A549 (cell line): Measurements from ENCODE around the gene RIMBP2. TPM values are rescaled to one million over a fixed set of nuclear protein-coding genes. Genes with fewer than 3 reads are reported as not detected.

Experiments used
- ATAC-seq, 2 experiments: fragments of 200-7000 bp in 1 of 2; fragments of >200 bp in 1 of 2; cut with Nextera tagmentation in 1 of 2; cut with Tn5 transposase in 1 of 2; 3 replicates each; pipeline versions ENCODE4 v1.8.0 to v1.9.1; 2018 to 2020; ENCODE audit warnings: mild to moderate bottlenecking in 1 of 2, moderate library complexity in 1 of 2
- CTCF ChIA-PET: fragments of 300-600 bp; sonication (Branson Sonifier 250); formaldehyde crosslinking; extraction: SDS; loops from one replicate; lab custom pipeline; 2021; ENCODE audit warnings: antibody characterized with exemption, inconsistent platforms; lab: Yijun Ruan, JAX
- POLR2A ChIA-PET: fragments of 350-600 bp; formaldehyde crosslinking; extraction: SDS; loops from one replicate; lab custom pipeline; 2021; ENCODE audit warnings: antibody characterized with exemption, inconsistent platforms; lab: Yijun Ruan, JAX
- DNase-seq, 2 experiments: peaks; one replicate each; pipeline versions ENCODE4 v3.0.0 to v3.0.0-alpha.2; 2011 to 2016; ENCODE audit warnings: low read depth in 1 of 2, low spot score in 1 of 2
- FAIRE-seq: peaks from 2 replicates; lab custom pipeline; 2011; peaks lifted over from hg19 to GRCh38; lab: Jason Lieb, UNC
- H3K27ac ChIP-seq, 2 experiments: fragments of >200 bp; sonication (Bioruptor Twin); formaldehyde crosslinking; 3 replicates each; pipeline ENCODE4 v1.5.1; 2016 to 2017
- H3K4me1 ChIP-seq: fragments of >200 bp; sonication (Bioruptor Twin); formaldehyde crosslinking; 3 replicates; pipeline ENCODE4 v1.6.1; 2016
- H3K4me2 ChIP-seq: fragments of >200 bp; sonication (Bioruptor Twin); formaldehyde crosslinking; 3 replicates; pipeline ENCODE4 v1.6.1; 2016
- H3K4me3 ChIP-seq: fragments of >200 bp; sonication (Bioruptor Twin); formaldehyde crosslinking; 3 replicates; pipeline ENCODE4 v1.5.1; 2016
- H3K9me3 ChIP-seq: fragments of >200 bp; sonication (Bioruptor Twin); formaldehyde crosslinking; 3 replicates; pipeline ENCODE4 v1.6.1; 2016
- CBX2 ChIP-seq: fragments of 200-600 bp; sonication (generic); IDR thresholded peaks from 2 replicates; pipeline ENCODE4 v1.6.1; 2016; ENCODE audit warnings: low read depth, mild to moderate bottlenecking, borderline replicate concordance
- CHD2 ChIP-seq: fragments of 150-350 bp; IDR thresholded peaks from 2 replicates; pipeline ENCODE4 v1.6.1; 2014; ENCODE audit warnings: low read length; ENCODE audit not compliant: partially characterized antibody
- EHMT2 ChIP-seq: fragments of 200-600 bp; sonication (generic); IDR thresholded peaks from 2 replicates; pipeline ENCODE4 v1.6.1; 2016; ENCODE audit warnings: antibody characterized with exemption, low read depth, mild to moderate bottlenecking, moderate library complexity
- ESRRA ChIP-seq: fragments of 150-350 bp; IDR thresholded peaks from 2 replicates; pipeline ENCODE4 v1.6.1; 2014; ENCODE audit warnings: mild to moderate bottlenecking, low read length, borderline replicate concordance
- FOSL2 ChIP-seq, 2 experiments: fragments of 450-650 bp in 1 of 2; fragments of >200 bp in 1 of 2; sonication (Bioruptor Twin) in 1 of 2; formaldehyde crosslinking; IDR thresholded peaks; 2 replicates each; pipeline versions ENCODE4 v1.5.0 to v1.6.1; 2016 to 2020; ENCODE audit warnings: mild to moderate bottlenecking in 1 of 2, moderate library complexity in 1 of 2
- GATA3 ChIP-seq: IDR thresholded peaks from 2 replicates; pipeline ENCODE4 v1.6.1; 2012; ENCODE audit warnings: borderline replicate concordance
- HDAC2 ChIP-seq: fragments of 200-600 bp; sonication (generic); IDR thresholded peaks from 2 replicates; pipeline ENCODE4 v1.6.1; 2016
- HEYL ChIP-seq: fragments of 250-450 bp; sonication (Bioruptor Pico); IDR thresholded peaks from 2 replicates; pipeline ENCODE4 v1.8.0; 2021; ENCODE audit warnings: mild to moderate bottlenecking, moderate library complexity
- HOXA7 ChIP-seq: fragments of 250-450 bp; sonication (Bioruptor Pico); IDR thresholded peaks from 2 replicates; pipeline ENCODE4 v1.5.0; 2020; ENCODE audit warnings: mild to moderate bottlenecking, moderate library complexity
- HOXB13 ChIP-seq: fragments of 250-450 bp; sonication (Bioruptor Pico); IDR thresholded peaks from 2 replicates; pipeline ENCODE4 v1.5.0; 2020; ENCODE audit warnings: low read depth, mild to moderate bottlenecking, moderate library complexity
- JUNB ChIP-seq: fragments of >200 bp; sonication (Bioruptor Twin); formaldehyde crosslinking; IDR thresholded peaks from 2 replicates; pipeline ENCODE4 v1.6.1; 2016
- KDM1A ChIP-seq: fragments of 200-600 bp; sonication (generic); IDR thresholded peaks from 2 replicates; pipeline ENCODE4 v1.6.1; 2016; ENCODE audit warnings: low read depth, mild to moderate bottlenecking
- NPAS2 ChIP-seq: fragments of 250-450 bp; sonication (Bioruptor Pico); IDR thresholded peaks from 2 replicates; pipeline ENCODE4 v1.8.0; 2022; ENCODE audit warnings: mild to moderate bottlenecking, moderate library complexity, borderline replicate concordance
- NR3C1 ChIP-seq: fragments of >200 bp; sonication (Bioruptor Twin); formaldehyde crosslinking; IDR thresholded peaks from 3 replicates; pipeline ENCODE4 v1.6.1; 2017
- POLR2A ChIP-seq: IDR thresholded peaks from 2 replicates; pipeline ENCODE4 v1.6.1; 2012; ENCODE audit warnings: mild to moderate bottlenecking, low read length
- RFX5 ChIP-seq: fragments of 450-650 bp; IDR thresholded peaks from 2 replicates; pipeline ENCODE4 v1.7.1; 2014; ENCODE audit warnings: antibody characterized with exemption, mild to moderate bottlenecking, moderate library complexity
- SREBF2 ChIP-seq: fragments of 450-650 bp; IDR thresholded peaks from 2 replicates; pipeline ENCODE4 v1.6.1; 2014; ENCODE audit warnings: mild to moderate bottlenecking, moderate library complexity
- TFCP2L1 ChIP-seq: fragments of 250-450 bp; sonication (Bioruptor Pico); IDR thresholded peaks from 2 replicates; pipeline ENCODE4 v1.5.0; 2021; ENCODE audit warnings: mild to moderate bottlenecking
- ZFP36 ChIP-seq: fragments of 450-650 bp; IDR thresholded peaks from 2 replicates; pipeline ENCODE4 v1.6.1; 2014; ENCODE audit warnings: borderline replicate concordance; ENCODE audit not compliant: partially characterized antibody
- ZSCAN20 ChIP-seq: fragments of 250-450 bp; sonication (Bioruptor Pico); IDR thresholded peaks from 2 replicates; pipeline ENCODE4 v1.8.0; 2022; ENCODE audit warnings: mild to moderate bottlenecking, moderate library complexity
- WGBS: methylation state at CpG from one replicate; pipeline ENCODE4 v1.1.6; 2017; ENCODE audit errors: missing lambda C conversion rate; 5-methylcytosine and 5-hydroxymethylcytosine counted together
- polyA plus RNA-seq, 4 experiments: library from polyadenylated mRNA; depleted of rRNA in 3 of 4; stranded (reverse); fragments of >200 nt; fragmentation: RNase III in 1 of 4; extraction: RNeasy Plus Mini Kit Qiagen cat#74134 plus additional on column Dnase treatment in 1 of 4; gene quantifications; 2 replicates in 3 of 4; 3 replicates in 1 of 4; pipeline ENCODE4 v1.2.3, GENCODE V29; 2011 to 2017
- TF ChIP-seq, protein P1 (sequence below): IDR thresholded peaks from 2 replicates; pipeline ENCODE4 v1.6.1; 2012
- TF ChIP-seq, protein P2 (sequence below): fragments of 250-450 bp; sonication (Bioruptor Pico); IDR thresholded peaks from 2 replicates; pipeline ENCODE4 v1.5.0; 2020; ENCODE audit warnings: low read depth, mild to moderate bottlenecking, moderate library complexity
- TF ChIP-seq, protein P3 (sequence below): IDR thresholded peaks from 2 replicates; pipeline ENCODE4 v1.6.1; 2012; ENCODE audit warnings: low read depth, borderline replicate concordance
- TF ChIP-seq, protein P4 (sequence below): IDR thresholded peaks from 2 replicates; pipeline ENCODE4 v1.6.1; 2012
- TF ChIP-seq, protein P5 (sequence below): fragments of >200 bp; sonication (Bioruptor Twin); formaldehyde crosslinking; IDR thresholded peaks from 2 replicates; pipeline ENCODE4 v1.6.1; 2016

The RIMBP2 gene
- polyA plus RNA-seq, 2 of the 4 experiments (the other 2 are of a cell fraction) = not detected

GRCh38 chr12:130520784-130521183, 195.3 kb downstream of the RIMBP2 start (continued):
- TF ChIP-seq, protein P1, sequence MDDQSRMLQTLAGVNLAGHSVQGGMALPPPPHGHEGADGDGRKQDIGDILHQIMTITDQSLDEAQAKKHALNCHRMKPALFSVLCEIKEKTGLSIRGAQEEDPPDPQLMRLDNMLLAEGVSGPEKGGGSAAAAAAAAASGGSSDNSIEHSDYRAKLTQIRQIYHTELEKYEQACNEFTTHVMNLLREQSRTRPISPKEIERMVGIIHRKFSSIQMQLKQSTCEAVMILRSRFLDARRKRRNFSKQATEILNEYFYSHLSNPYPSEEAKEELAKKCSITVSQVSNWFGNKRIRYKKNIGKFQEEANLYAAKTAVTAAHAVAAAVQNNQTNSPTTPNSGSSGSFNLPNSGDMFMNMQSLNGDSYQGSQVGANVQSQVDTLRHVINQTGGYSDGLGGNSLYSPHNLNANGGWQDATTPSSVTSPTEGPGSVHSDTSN = no peak

GRCh38 chr12:130517588-130517987, 198.5 kb downstream of the RIMBP2 start:
- CTCF ChIA-PET = interaction anchor here (0.8 to 1.9 kb wide), 2 partner anchors 13 to 213 kb away, joined by 3 to 5 read pairs; no protein-coding TSS in a partner anchor
- H3K4me2 ChIP-seq = no peak overlapping the region
- no peak overlapping the region for H3K4me3 ChIP-seq
- no peaks in the 10 kb centered on the region for H3K9me3 ChIP-seq
- TF ChIP-seq ZSCAN20 (CRISPR knock-in tag) = no peak
- TF ChIP-seq HEYL = no peak
- TF ChIP-seq CHD2 = no peak
- TF ChIP-seq POLR2A = no peak
- no peak for TF ChIP-seq CBX2
- TF ChIP-seq HDAC2 = no peak
- TF ChIP-seq, protein P2, sequence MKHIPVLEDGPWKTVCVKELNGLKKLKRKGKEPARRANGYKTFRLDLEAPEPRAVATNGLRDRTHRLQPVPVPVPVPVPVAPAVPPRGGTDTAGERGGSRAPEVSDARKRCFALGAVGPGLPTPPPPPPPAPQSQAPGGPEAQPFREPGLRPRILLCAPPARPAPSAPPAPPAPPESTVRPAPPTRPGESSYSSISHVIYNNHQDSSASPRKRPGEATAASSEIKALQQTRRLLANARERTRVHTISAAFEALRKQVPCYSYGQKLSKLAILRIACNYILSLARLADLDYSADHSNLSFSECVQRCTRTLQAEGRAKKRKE (CRISPR knock-in tag) = no peak
- TF ChIP-seq HOXB13 = no peak
- TF ChIP-seq RFX5 = no peak
- TF ChIP-seq KDM1A = no peak
- TF ChIP-seq, protein P3, sequence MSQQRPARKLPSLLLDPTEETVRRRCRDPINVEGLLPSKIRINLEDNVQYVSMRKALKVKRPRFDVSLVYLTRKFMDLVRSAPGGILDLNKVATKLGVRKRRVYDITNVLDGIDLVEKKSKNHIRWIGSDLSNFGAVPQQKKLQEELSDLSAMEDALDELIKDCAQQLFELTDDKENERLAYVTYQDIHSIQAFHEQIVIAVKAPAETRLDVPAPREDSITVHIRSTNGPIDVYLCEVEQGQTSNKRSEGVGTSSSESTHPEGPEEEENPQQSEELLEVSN = no peak
- TF ChIP-seq FOSL2 (IDR thresholded peaks at IDR 0.05) = no peak
- TF ChIP-seq FOSL2 (CRISPR knock-in tag; IDR thresholded peaks at IDR 0.05) = no peak
- FAIRE-seq = no peak
- no peaks in the 10 kb centered on the region for H3K4me1 ChIP-seq
- ATAC-seq = no peak
- POLR2A ChIA-PET = no interaction called here
- WGBS = 22% methylated on average over 3 of the region's 3 CpGs
- H3K27ac ChIP-seq = no peak overlapping the region
- DNase-seq = no peak

DNA sequence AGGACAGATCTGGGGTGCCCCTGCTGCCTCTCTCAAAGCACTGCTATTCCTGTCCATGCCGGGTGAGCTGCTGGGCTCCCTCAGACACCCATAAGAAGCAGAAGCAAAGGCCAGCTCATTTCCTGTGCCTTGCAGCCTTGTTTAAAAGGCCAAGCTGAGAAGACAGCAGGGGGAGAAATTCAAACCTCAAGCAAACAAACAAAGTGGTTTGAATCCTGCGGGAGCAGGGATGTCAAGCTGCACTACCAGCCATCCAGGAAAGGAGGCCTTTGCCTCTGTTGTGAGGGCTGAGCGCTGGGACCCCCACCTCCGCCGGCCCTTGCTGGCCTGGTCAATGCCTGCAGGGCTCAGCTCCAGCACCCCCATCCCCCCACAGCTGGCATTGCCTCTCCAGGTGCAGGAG, 201.9 kb downstream of the RIMBP2 start:
- CTCF ChIA-PET = interaction anchor here (0.9 kb wide), 1 partner anchor 234 kb away, joined by 3 read pairs; no protein-coding TSS in a partner anchor
- TF ChIP-seq SREBF2 (no peak), RFX5 (no peak), TFCP2L1 (CRISPR knock-in tag) (no peak), JUNB (no peak), ZSCAN20 (CRISPR knock-in tag) (no peak), CBX2 (no peak), NPAS2 (CRISPR knock-in tag) (no peak), GATA3 (no peak), HOXA7 (CRISPR knock-in tag) (no peak), NR3C1 (no peak), EHMT2 (no peak), ESRRA (no peak), ZFP36 (no peak)
- TF ChIP-seq, protein P4, sequence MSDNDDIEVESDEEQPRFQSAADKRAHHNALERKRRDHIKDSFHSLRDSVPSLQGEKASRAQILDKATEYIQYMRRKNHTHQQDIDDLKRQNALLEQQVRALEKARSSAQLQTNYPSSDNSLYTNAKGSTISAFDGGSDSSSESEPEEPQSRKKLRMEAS = no peak
- TF ChIP-seq, protein P5, sequence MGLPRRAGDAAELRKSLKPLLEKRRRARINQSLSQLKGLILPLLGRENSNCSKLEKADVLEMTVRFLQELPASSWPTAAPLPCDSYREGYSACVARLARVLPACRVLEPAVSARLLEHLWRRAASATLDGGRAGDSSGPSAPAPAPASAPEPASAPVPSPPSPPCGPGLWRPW = no peak
- TF ChIP-seq, protein P3 = no peak
- TF ChIP-seq, protein P2 (CRISPR knock-in tag) = no peak
- TF ChIP-seq, all 56 proteins: peak for 0
- Histone ChIP-seq H3K4me2 (no peak overlapping the region), H3K27ac (no peak overlapping the region), H3K4me1 (no peaks in the 10 kb centered on the region), H3K9me3 (no peaks in the 10 kb centered on the region), H3K4me3 (no peak overlapping the region)
- POLR2A ChIA-PET = no interaction called here
- DNase-seq (no peak), ATAC-seq (no peak), FAIRE-seq (no peak)
- WGBS = 8% methylated on average over 5 of the region's 5 CpGs
